Activated T-helper 1 cell treated with Interleukin-2 at 50 U/mL for 16 hours (primary cell): ENCODE data around the gene NAALADL2.
"Not testable (repeated sequence)": the region's sequence is repeated elsewhere in the genome, so short reads cannot be mapped to it uniquely, and the experiment has no call there.

Source experiments
- DNase-seq: peaks from one replicate; pipeline ENCODE4 v3.0.0-alpha.2; 2020; ENCODE audit warnings: low read depth

Gene NAALADL2

DNA sequence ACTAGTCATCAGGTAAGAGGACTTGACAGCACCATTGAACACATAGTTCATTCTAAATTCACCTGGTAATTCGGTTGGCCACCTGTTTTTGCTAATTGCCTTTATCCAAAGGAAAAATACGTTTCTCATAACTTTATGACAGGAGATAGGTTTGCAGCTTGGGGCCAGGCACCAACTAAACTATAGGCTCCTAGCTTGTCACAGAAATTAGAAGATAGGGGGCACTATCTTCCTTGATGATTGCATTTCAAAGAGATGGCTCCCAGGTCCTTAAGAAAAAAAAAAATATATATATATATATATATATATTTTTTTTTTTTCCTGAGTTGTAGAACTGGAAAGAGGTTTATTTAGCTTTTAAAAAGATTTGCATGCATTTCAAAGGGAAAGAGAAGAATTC, 563.6 kb downstream of the NAALADL2 start:
- DNase-seq: no peak

DNA sequence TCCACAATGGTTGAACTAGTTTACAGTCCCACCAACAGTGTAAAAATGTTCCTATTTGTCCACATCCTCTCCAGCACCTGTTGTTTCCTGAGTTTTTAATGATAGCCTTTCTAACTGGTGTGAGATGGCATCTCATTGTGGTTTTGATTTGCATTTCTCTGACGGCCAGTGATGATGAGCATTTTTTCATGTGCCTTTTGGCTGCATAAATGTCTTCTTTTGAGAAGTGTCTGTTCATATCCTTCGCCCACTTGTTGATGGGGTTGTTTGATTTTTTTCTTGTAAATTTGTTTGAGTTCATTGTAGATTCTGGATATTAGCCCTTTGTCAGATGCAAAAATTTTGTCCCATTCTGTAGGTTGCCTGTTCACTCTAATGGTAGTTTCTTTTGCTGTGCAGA, 564.7 kb downstream of the NAALADL2 start:
- not testable (repeated sequence) for DNase-seq

DNA sequence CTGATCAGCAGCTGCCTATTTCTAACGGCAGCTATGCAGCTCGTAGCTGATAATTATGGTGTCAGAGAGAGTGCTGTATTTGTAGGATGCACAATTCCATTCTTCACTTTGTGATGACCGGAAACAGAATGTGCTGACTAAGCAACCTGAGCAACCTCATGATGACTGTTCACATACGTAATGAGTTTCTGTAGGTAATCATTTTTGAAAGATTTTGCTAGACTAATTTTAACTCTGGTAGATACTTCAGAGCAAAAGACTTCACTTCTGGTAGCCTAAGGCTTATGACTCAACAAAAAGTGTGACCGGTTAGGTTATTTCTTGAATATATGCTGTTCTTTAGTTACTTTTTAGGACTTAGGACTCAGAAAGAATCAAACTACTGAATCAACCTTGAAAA, 567.7 kb downstream of the NAALADL2 start:
- no peak for DNase-seq

DNA sequence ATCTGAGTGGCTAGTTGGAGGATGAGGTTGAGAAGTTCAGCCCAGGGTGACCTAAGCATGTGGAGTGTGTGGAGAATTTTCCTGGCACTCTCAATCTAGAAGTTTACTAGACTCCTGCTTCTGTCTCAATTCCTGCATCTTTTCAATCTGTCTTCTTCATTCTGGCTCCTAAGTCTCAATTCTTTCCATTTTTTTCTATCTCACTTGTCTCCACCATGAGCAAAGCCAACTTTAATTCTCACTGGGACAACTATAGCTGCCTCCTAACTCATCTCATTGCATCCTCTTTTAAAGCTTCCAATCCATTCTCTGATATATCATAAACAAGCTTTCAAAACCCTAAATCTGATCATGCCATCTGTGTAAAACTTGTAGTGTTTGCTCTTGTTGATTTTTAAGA, 569.3 kb downstream of the NAALADL2 start:
- no peak for DNase-seq

DNA sequence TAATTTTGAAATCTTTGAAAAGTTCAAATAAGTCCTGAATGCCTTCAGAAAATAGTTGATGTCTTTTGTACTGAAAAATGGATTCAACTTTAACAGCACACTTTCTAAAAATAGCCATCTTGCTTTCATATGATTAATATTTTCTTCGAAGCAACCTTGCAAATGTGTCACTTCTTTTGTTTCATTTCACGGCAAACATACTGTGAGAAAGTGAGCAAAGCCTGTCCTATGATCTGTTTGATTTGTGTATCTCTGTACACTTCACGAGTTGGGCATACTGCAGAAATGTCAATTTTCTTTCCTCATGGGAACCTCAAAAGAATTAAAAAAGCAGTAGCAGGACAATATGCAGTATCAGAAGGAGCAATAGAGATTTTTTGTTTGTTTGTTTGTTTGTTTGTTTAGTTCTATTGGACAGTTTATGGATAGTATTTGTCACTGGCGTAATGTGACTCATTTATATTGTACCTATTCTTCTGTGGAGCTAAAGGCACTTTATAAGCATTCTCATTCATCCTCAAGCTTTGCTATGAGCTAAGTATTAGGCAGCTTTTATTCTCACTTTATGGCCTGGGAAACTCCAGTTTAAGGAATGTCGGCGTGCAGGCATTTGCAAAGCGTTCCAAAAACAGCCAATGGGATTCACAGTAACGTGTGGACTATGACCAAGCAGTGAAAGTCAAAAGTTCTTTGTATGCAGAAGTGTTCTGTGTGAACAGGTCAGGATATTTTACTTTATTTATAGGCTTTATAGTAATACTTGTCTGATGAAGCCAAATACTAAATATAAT, 572.0 kb downstream of the NAALADL2 start:
- no peak for DNase-seq

DNA sequence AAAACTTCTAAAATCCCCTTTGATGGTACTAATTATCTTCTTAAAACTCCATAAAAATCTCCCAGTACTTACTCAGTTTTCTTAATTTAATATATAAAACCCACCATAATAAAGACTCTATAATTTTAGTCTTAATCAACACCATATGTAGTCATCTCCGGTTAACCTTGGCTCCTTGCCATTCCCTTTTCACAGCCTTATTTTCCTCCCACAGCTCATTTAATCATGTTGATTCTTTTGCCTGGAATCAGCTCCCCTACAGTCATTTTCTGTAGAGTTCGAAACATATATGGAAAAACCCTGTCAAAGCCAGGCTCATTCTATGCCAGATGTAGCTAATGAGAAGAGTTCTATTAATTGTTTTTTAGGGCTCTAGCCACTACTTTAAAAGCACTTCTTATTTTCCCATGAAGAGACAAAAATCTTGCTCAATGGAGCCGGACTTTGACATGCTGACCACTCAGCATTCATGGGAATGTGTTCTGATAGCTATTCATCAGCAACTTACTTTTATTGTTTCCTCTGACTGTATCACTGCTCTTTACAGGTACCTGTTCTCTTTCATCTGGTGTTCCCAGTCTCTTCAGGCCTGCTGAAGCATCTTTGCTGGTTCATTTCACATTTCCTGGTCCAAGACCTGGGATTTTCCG, 573.4 kb downstream of the NAALADL2 start:
- no peak for DNase-seq

DNA sequence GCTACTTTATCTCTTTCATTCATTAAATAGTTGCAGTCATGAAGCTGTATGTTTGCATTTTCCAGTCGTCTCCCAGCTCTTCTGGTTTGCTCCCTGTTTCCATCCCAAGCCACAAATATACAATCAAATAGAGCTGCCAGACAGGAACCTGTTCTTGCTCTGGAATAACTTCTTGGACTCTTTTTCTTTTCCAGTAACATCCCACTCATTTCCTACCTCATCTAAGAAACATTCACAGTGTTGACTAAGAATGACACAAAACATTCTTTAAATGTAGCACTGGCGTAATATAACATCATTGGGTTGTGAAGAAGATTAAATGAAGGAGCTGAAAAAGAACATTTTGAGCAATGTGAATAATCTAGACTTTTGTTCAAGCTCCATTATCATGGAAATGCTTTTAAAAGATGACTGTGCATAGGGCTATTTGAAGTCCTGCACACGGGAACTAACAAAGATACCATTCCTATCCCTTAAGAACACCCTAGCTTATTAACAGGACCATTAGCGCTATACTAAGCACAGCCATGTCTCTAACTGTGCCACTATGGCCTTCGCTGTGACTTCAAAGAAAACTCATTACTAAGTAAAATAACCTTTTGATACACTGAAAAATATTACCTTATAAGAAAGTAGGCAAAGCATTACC, 574.0 kb downstream of the NAALADL2 start:
- DNase-seq: no peak

DNA sequence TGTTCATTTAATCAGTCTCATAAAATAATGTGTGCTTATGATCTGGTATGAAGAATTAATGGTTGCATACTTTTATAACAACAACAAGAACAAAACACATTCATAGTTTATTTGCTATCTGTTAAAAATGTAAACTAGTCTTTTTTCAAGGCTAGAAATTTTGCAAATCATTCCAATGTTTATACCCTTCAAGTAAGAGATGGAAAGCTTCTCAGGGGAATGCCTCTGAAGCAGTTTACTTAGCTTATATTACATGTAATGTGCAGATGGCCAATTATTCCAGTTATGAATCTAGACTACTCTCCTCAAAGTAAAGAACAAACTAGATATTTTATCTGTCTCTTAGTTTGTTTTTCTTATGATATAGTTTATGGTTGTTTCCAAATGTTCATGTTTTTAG, 575.4 kb downstream of the NAALADL2 start:
- DNase-seq: no peak

DNA sequence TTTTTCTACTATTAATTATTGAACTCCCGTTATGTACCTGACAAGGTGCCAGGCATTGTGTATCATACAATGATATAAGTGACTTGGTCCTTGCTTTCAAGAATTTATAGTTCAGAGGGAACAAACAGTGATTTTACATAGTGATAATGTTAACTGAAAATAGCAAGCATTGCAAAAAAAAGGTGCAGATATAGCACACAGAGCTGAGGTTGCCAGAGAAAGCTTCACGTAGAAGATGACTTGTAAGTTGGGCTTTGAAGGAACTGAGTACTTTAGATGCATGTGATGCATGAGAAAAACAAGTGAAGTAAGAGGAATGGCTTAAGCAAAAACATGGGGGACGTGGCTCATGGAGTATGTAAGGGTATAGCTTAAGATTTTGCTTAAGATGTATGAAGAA, 584.5 kb downstream of the NAALADL2 start:
- DNase-seq: no peak

DNA sequence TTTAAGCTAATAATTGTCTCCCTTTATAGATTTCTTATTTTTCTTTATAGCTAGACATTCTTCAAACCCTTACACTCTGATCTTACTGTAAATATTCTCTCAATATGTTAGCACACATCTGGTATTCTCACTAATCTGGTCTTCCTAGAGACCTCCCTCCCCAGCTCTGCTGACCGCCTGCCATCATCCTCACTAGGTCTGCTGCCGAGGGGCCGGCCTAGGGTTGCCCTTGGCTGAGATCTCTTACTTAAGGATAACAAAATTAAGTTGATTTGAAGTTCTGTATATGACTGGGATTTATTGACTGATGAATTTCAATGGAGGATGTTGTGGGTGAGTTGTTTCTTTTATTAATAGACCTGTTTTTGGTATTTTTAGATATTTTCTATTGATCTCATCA, 586.6 kb downstream of the NAALADL2 start:
- no peak for DNase-seq

DNA sequence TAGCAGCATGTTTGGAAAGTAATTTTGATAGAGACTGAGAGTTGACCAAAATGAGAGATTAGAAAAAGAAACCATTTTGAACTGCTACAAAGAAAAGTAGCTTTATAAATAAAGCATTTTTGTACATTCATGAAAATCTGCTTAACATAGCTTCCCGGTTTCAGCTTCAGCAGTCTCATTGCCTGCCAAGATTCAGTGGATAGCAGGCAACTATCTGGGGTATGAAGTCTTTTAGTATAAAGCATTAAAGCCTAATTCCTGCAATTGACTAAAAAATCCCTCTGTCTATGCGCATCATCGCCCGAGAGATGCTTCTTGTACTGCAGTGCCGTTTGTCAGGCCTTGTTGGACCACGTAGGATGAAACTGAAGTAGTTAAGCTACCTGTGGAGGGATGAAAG, 588.4 kb downstream of the NAALADL2 start:
- no peak for DNase-seq

DNA sequence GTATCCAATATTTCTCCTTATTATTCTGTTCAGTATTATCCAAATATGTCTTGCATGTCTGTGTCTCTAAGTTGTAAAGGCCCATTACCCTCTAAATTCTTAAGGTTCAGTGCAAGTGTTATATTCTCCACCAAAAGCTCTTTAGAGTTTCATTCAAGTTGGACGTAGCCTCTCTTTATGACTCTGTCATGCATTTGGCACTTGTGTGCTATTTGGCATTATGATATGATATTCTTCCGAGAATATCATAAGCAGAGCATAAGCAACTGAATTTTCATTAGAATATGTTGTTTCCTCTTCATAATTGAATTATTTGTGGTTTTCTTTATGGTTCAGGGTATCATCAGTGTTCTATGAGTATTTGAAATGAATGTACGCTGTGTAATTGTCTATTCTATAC, 594.2 kb downstream of the NAALADL2 start:
- no peak for DNase-seq

DNA sequence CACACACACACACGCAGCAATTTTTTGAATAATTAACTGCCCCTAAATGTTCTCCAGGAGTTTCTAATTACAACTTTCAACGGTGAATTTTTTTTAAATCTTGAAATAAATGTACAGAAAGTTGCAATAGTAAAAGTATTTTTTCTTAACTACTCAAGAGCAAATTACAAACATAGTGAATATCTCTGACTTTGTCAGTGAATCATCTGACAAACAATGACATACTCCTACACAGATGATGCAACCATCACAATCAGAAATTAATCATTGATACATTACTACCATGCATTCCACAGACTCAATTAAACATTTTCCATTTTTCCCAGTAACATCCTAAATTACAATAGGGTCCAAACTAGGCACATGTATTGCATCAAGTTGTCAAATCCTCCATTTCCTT, 597.3 kb downstream of the NAALADL2 start:
- no peak for DNase-seq

DNA sequence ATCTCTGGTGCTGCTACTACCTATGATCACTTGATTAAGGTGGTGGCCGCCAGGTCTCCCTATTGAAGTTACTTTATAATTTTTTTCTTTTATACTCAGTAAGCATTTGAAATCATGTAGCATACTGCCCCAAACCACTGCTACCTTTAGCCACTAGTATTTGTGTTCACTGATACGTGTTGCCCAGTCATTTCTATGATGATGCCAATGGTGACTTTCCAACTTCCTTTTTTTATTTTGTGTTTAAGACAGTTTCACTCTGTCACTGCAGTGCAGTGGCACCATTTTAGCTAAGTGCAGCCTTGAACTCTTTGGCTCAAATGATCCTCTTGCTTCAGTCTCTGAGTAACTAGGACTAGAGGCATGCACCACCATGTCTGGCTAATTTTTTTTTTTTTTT, 598.2 kb downstream of the NAALADL2 start:
- DNase-seq: no peak

DNA sequence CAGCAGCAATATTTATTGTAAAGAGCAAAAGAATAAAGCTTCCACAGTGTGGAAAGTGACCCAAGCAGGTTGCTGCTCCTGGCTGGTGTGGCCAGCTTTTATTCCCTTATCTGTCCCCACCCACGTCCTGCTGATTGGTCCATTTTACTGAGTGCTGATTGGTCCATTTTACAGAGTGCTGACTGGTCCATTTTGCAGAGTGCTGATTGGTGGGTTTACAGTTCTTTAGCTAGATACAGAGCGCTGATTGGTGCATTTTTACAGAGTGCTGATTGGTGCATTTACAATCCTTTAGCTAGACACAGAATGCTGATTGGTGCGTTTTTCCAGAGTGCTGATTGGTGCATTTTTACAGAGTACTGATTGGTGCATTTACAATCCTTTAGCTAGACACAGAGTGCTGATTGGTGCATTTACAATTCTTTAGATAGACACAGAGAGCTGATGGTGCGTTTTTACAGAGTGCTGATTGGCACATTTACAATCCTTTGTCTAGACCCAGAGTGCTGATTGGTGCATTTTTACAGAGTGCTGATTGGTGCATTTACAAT, 601.8 kb downstream of the NAALADL2 start:
- not testable (repeated sequence) for DNase-seq

DNA sequence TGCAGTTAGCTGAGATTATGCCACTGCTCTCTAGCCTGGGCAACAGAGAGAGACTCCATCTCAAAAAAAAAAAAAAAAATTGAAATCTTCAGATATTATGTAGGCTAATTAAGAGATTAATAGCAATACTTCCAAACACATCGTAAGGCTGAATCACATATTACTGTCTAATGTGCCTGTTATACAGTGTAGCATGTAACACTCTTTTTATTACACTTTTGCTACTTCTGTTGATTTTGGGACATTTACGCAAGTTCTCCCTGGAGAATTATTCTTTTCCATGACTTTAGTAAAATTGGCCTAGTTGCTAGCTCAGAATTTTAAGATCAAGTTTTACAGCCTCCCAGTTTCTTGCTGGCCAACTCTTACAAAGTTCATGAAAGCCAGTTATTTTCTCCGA, 605.2 kb downstream of the NAALADL2 start:
- DNase-seq: no peak

DNA sequence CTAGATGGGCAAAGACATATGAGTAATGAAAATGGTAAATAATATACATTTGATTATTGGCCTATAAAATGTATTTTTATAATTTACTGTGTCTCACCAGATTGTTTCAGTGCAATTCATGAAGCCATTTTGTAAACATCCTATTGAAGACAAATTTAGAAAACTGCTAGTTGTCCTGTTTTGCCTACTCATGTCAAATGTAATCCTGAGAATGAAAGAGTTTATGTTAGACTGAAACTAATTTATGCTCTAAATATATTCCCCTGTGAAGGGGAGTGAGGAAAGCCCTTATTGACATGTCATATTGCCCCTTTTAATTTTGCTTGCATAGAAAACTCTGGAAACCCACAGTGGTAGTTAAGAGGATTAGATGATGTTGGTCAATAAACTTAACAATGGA, 610.0 kb downstream of the NAALADL2 start:
- DNase-seq: no peak

DNA sequence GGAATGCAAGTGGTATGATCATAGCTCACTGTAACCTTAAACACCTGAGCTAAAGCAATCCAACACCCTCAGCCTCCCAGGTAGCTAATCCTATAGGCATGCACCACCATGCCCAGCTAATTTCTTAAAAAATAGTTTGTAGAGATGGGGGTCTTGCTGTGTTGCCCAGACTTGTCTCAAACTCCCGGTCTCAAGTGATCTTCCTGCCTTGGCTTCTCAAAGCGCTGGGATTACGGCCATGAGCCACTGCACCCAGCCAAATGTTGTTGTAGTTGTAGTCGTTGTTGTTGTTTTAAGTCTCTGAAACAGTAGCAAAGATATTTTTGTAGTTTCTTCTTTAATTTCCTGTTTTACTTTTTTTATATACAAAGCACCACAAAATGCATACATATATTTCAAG, 616.6 kb downstream of the NAALADL2 start:
- no peak for DNase-seq

DNA sequence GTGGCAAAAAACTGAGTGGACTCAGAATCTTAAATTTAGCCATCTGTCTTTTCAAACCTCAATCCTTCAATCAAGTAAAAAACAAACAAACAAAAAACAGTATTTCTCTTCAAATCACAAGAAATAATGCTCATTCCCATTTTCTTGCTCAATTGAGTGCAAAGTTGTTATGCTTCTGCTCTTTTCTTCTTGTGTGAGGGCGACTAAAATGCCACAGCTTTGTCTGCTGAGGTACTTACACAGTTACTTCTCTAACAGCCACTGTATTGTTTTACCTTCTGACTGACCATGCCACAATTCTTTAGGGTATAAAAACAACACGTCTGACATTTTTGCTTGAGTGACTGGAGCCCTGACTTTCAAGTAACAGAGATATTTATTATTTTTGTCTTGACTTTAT, 617.4 kb downstream of the NAALADL2 start:
- DNase-seq: no peak

DNA sequence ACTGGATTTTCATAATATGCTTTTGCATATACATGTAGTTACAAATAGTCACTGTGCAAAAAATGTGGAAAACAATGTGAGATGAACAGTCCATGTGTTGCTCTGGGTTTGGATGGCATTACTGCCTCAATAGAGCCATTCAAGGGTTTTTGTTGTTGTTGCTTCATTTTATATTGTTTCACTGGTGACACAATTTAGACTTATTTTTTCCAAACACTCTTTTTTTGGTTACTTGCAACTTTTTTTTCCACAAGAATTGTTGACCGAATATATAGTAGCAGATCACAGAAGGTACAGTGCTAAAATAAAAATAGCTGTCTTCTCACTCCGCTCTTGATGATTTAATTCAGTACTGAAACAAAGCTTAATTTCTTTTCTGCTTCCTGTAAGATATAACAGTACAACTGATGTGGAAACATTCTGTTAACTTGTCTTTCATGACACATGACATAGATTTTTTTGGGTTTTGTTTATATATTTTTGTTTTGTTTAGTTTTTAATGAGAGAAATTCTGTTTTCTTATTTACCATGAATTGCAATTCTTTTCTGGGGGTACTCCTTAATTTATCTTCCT, 618.6 kb downstream of the NAALADL2 start:
- DNase-seq: no peak

DNA sequence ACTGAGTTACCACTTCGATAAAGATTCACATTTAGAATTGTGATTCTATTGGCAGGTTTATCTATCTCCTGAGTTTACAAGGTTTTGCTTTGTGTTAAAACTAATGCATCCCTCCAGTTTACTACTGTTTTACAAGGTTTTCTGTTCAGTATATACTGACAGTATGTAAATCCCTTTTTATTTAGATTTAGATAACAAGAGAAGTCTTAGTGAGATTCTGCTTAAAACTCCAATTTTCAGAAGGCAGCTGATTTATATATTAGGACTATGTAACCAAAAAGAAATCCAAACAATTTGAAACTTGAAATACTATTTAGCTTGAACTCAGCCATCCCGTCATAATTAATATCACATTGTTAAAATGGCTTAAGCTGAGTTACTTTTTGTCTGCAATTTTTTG, 619.2 kb downstream of the NAALADL2 start:
- no peak for DNase-seq

DNA sequence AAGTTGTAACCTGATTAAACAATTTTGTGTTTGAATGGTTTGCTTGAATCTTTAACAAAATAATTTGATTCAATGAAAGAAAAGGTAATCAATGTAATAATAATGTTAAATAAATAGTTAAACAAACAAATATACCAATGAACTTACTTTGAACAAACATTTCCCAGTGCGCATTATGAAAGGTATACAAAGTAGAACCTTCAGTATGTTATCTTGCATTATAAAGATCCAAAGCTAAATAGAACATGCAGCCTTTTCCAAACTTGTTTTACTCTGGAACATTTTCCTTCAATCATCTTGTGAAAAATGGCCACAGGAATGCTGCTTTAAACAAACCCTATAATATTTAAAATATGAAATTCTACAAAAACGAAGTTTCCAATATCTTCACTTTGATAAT, 620.0 kb downstream of the NAALADL2 start:
- DNase-seq: no peak

DNA sequence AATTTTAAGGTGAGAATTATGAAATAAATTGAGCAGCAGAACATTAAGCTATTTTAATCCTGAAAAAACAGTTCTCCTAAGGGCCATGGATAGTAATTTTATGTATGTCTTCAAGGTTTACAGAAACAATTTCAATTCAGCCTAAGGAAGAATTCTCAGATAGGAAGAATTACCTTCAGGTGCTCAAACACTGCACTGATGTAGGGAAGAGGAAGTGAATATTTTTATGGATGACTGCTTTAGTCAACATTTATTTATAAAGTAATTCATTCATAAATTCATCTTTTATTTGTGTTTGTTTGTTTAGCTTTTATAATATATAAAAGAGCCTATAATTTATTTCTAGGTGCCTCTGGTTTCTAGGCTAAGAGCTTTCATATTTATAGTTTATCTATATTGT, 620.7 kb downstream of the NAALADL2 start:
- DNase-seq: no peak
